Psoas muscle (tissue), 8 donors: ENCODE results near the gene RALA. TPM values are rescaled to one million over a fixed set of nuclear protein-coding genes. Genes with fewer than 3 reads are reported as not detected.

Source experiments
- ATAC-seq, 4 donors: fragments of 200-7000 bp; cut with Tn5 transposase; one replicate each; pipeline ENCODE4 v1.9.1; 2020; ENCODE audit warnings: moderate library complexity in 3 of 4, mild to moderate bottlenecking in 2 of 4
- DNase-seq, 2 donors: peaks; one replicate each; pipeline ENCODE4 v3.0.0-alpha.2; 2020
- H3K27ac ChIP-seq: fragments of 200-600 bp; one replicate; pipeline ENCODE4 v1.8.0; 2022
- H3K27me3 ChIP-seq, 3 donors: fragments of 200-600 bp in 1 of 3; one replicate each; pipeline versions ENCODE4 v1.6.1 to v1.8.0; 2013 to 2022; ENCODE audit warnings: low read length in 2 of 3, mild to moderate bottlenecking in 2 of 3, moderate library complexity in 1 of 3; ENCODE audit not compliant: insufficient read depth in 3 of 3
- H3K36me3 ChIP-seq, 2 donors: fragments of 200-600 bp in 1 of 2; one replicate each; pipeline versions ENCODE4 v1.6.1 to v1.8.0; 2013 to 2022; ENCODE audit warnings: low read depth in 1 of 2, mild to moderate bottlenecking in 1 of 2, moderate library complexity in 1 of 2; ENCODE audit not compliant: insufficient read depth in 1 of 2
- H3K4me1 ChIP-seq: fragments of 200-600 bp; one replicate; pipeline ENCODE4 v1.8.0; 2022
- H3K4me3 ChIP-seq: fragments of 200-600 bp; one replicate; pipeline ENCODE4 v1.8.0; 2022; ENCODE audit warnings: mild to moderate bottlenecking
- H3K9me3 ChIP-seq: fragments of 200-600 bp; one replicate; pipeline ENCODE4 v1.8.0; 2022
- WGBS, 3 donors: extraction: QIAGEN DNeasy Blood & Tissue Kit; methylation state at CpG; one replicate each; pipeline versions ENCODE4 v1.1.6 to v1.1.7; 2013; 5-methylcytosine and 5-hydroxymethylcytosine counted together
- intact Hi-C, 2 donors: fragments of 100-400 bp; cut with DNase I; formaldehyde crosslinking; loops; one replicate each; pipeline versions ENCODE4 v1.11.0 to v1.14.2; 2022
- polyA plus RNA-seq, 3 donors: library from polyadenylated mRNA; stranded (reverse); fragments of 200-250 nt; gene quantifications; one replicate each; pipeline ENCODE4 v1.2.3, GENCODE V29; 2013
- total RNA-seq, 4 donors: library from RNA; stranded (reverse); fragmentation: NEBNext Ultra II Directional in 2 of 4; extraction: Animal tissue kit (Norgen Biotek cat#: 25700) in 2 of 4; gene quantifications; one replicate each; pipeline versions ENCODE4 v1.2.1 to v1.2.4, GENCODE V29; 2021 to 2023
- TF ChIP-seq, protein P1 (sequence below): fragments of 200-600 bp; IDR thresholded peaks from one replicate; pipeline ENCODE4 v1.8.0; 2022; ENCODE audit warnings: antibody characterized with exemption
- donor health status: healthy with polysubstance abuse.
- donor health status: DM: no; HTN: no; CAD: no; lungs with moderate emphysema.
- donor health status: Bipolar disorder and iron deficiency.
- donor health status: healthy.
- donor health status: DM: yes; HTN: yes; CAD: no.
- donor health status: DM: no; HTN: no; CAD: no.
- donor health status: DM: no; HTN: no; CAD: no.
- donor health status: DM: yes; HTN: yes; CAD: no.

Gene RALA
- total and polyA plus RNA-seq, 7 donors = 15.1 to 33.9 (median 17.9) TPM

GRCh38 chr7:39650676-39651075 is 27.3 kb downstream of the RALA start:
- 25 to 44% (median 31%) methylated on average over 4 of the region's 4 CpGs for WGBS, 3 donors
- peak; percentile 96 to 99 (median 98) for ATAC-seq
- TF ChIP-seq, protein P1, sequence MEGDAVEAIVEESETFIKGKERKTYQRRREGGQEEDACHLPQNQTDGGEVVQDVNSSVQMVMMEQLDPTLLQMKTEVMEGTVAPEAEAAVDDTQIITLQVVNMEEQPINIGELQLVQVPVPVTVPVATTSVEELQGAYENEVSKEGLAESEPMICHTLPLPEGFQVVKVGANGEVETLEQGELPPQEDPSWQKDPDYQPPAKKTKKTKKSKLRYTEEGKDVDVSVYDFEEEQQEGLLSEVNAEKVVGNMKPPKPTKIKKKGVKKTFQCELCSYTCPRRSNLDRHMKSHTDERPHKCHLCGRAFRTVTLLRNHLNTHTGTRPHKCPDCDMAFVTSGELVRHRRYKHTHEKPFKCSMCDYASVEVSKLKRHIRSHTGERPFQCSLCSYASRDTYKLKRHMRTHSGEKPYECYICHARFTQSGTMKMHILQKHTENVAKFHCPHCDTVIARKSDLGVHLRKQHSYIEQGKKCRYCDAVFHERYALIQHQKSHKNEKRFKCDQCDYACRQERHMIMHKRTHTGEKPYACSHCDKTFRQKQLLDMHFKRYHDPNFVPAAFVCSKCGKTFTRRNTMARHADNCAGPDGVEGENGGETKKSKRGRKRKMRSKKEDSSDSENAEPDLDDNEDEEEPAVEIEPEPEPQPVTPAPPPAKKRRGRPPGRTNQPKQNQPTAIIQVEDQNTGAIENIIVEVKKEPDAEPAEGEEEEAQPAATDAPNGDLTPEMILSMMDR = no peak
- intact Hi-C loops = loop anchor here in 1 of 2 donors (1.0 kb wide), 1 partner anchor 26 kb away; no protein-coding TSS in a partner anchor
- H3K27me3 ChIP-seq = no peaks in the 10 kb centered on the region
- no peaks in the 10 kb centered on the region for H3K36me3 ChIP-seq
- peak overlapping the region; percentile 66 for H3K27ac ChIP-seq
- peak overlapping the region; percentile 9 for H3K4me3 ChIP-seq
- peak; percentile 52 to 82 for DNase-seq
- H3K9me3 ChIP-seq = peaks cover 5% of the 10 kb centered on the region
- peaks cover 31% of the 10 kb centered on the region for H3K4me1 ChIP-seq

GRCh38 chr7:39651265-39651664 is 27.9 kb downstream of the RALA start:
- ATAC-seq = peak in 1 of 4 donors; percentile 35
- 89 to 90% (median 89%) methylated on average over 3 of the region's 3 CpGs for WGBS, 3 donors
- Histone ChIP-seq H3K36me3 (no peaks in the 10 kb centered on the region), H3K27ac (peak overlapping the region; percentile 66), H3K4me3 (no peak overlapping the region), H3K27me3 (no peaks in the 10 kb centered on the region), H3K4me1 (peaks cover 25% of the 10 kb centered on the region), H3K9me3 (peaks cover 5% of the 10 kb centered on the region)
- no peak for DNase-seq
- intact Hi-C loops = no loop called here
- TF ChIP-seq, protein P1 = no peak

GRCh38 chr7:39656415-39656814 is 33.0 kb downstream of the RALA start:
- 19 to 49% (median 35%) methylated on average over 1 of the region's 1 CpG for WGBS, 3 donors

DNA sequence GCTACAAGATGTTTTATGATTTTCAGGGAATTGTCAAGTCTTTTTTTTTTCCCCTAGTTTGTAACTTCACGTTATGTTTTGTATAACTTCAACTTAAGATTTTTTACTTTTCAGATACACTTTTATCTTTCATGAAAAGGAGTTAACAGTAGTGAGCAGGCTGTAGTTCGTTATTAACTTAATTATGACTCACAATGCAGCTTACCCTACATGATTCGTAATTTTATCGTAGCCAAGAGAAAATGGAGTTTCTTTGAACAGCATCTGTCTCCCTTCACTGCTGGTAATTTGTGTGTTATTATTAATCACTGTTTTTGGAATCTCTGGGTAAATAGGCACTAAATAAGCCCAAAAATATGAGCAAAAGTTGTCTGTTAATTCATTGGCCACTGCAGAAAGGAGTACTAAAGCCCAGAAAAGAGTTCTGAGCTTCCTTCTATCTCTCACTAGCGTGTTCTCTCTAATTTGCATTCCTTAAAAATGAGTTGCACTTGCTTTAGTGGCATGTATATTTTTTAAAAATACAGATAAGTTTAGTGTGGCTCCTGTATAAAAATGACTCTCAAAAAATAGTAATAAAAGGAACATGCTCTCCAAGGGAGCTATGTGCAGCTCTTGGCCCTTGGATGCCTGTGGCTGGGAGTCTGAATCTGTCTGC is 36.1 kb downstream of the RALA start:
- TF ChIP-seq, protein P1 = no peak
- Histone ChIP-seq H3K4me1 (no peaks in the 10 kb centered on the region), H3K27ac (no peak overlapping the region), H3K9me3 (peaks cover 5% of the 10 kb centered on the region), H3K4me3 (no peak overlapping the region), H3K27me3 (no peaks in the 10 kb centered on the region), H3K36me3 (no peaks in the 10 kb centered on the region)
- ATAC-seq (no peak), DNase-seq (no peak)
- intact Hi-C loops = no loop called here
- WGBS, 3 donors = 90 to 92% (median 91%) methylated on average over 5 of the region's 5 CpGs

More at GRCh38 chr7:39656415-39656814, 33.0 kb downstream of the RALA start:
- H3K36me3 ChIP-seq = no peaks in the 10 kb centered on the region
- no peaks in the 10 kb centered on the region for H3K27me3 ChIP-seq
- ATAC-seq = no peak
- no peak overlapping the region for H3K4me3 ChIP-seq
- TF ChIP-seq, protein P1 = no peak
- H3K4me1 ChIP-seq = peaks cover under 1% of the 10 kb centered on the region
- intact Hi-C loops = no loop called here
- no peak overlapping the region for H3K27ac ChIP-seq
- DNase-seq = no peak
- H3K9me3 ChIP-seq = peaks cover 5% of the 10 kb centered on the region

- H3K9me3 ChIP-seq = no peaks in the 10 kb centered on the region
- no peaks in the 10 kb centered on the region for H3K4me1 ChIP-seq
- 81 to 95% (median 90%) methylated on average over 6 of the region's 6 CpGs for WGBS, 3 donors
- ATAC-seq (no peak), DNase-seq (no peak)
- no peak overlapping the region for H3K27ac ChIP-seq
- no peaks in the 10 kb centered on the region for H3K27me3 ChIP-seq
- TF ChIP-seq, protein P1 = no peak
- H3K36me3 ChIP-seq = no peaks in the 10 kb centered on the region
- intact Hi-C loops = no loop called here
- H3K4me3 ChIP-seq = no peak overlapping the region
Observed at GRCh38 chr7:39661960-39662359, 38.6 kb downstream of the RALA start.
